Measurements from ENCODE around the gene OR2J2.
"Not testable (repeated sequence)": the region's sequence is repeated elsewhere in the genome, so short reads cannot be mapped to it uniquely, and the experiment has no call there.

- TF ChIP-seq EZH2 (IDR thresholded peaks at IDR 0.05; ENCODE audit: borderline replicate concordance, low read depth, low read length, severe bottlenecking); CTCF (IDR thresholded peaks at IDR 0.05; ENCODE audit: extremely low read depth in 1 of 2, insufficient read depth in 1 of 2, low read depth in 1 of 2, low read length in 2 of 2); FOS (IDR thresholded peaks at IDR 0.05; ENCODE audit: borderline replicate concordance, insufficient read depth, low read length): not testable (repeated sequence)
These were observed 21.3 kb upstream of the OR2J2 start for GRCh38 chr6:29149444-29149843.
